Stimulated activated naive CD8-positive, alpha-beta T cell treated with anti-CD3 and anti-CD28 coated beads, Interleukin-15, amount 100 ng/mL, for 72 hours (primary cell): ENCODE measurements around the gene BLID.

Source experiments
- ATAC-seq: fragments of 150-1000 bp; cut with Tn5 transposase; 2 replicates; pipeline ENCODE4 v1.10.0; 2021; ENCODE audit warnings: mild to moderate bottlenecking, moderate library complexity
- DNase-seq, 2 donors: peaks; one replicate each; pipeline ENCODE4 v3.0.0; 2021 to 2022
- H3K27ac Mint-ChIP-seq, 2 donors: one replicate each; pipeline ENCODE4 v1.8.0; 2022; ENCODE audit warnings: mild to moderate bottlenecking in 2 of 2, mixed read lengths in 2 of 2, moderate library complexity in 2 of 2
- H3K27me3 Mint-ChIP-seq: one replicate; pipeline ENCODE4 v1.8.0; 2022; ENCODE audit warnings: mixed read lengths
- H3K4me1 Mint-ChIP-seq: one replicate; pipeline ENCODE4 v1.8.0; 2022; ENCODE audit warnings: mild to moderate bottlenecking, mixed read lengths
- H3K4me3 Mint-ChIP-seq, 2 donors: one replicate each; pipeline ENCODE4 v1.8.0; 2022; ENCODE audit warnings: mild to moderate bottlenecking in 2 of 2, mixed read lengths in 2 of 2, moderate library complexity in 1 of 2
- H3K9me3 Mint-ChIP-seq, 2 donors: one replicate each; pipeline ENCODE4 v1.8.0; 2022; ENCODE audit warnings: mixed read lengths in 2 of 2

Gene BLID

DNA sequence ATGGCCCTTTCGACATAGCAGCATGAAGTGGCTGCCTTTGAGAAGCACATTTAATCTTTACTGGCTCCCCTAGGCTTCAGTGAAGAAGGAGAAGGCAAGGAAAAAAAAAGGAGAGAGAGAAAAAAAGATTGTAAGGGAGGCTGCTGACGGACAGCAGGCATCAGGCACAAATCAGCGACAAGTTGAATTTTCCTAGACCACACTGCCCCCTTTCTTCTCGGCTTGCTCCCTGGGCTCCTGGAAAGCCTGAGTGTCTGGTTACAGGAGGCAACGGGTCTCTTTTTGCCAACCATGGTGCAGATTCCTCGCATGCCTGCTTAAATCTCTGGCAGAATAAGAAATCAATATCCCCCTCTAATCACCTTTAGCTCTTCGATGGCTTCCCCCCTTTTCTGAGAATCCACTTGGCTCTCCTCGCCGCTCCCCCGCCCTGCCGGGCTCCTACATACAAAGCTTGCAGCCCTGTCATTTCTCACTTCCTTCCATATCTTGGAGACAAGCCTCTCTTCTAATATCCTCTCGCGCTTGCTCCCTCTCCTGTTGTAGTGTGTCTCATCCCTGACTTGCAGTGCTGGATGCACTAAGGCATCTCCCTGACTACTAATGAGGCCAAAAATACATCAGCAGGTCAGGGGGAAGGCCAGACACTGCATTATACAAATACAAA is 14.3 kb downstream of the BLID start:
- ATAC-seq, result no peak

DNA sequence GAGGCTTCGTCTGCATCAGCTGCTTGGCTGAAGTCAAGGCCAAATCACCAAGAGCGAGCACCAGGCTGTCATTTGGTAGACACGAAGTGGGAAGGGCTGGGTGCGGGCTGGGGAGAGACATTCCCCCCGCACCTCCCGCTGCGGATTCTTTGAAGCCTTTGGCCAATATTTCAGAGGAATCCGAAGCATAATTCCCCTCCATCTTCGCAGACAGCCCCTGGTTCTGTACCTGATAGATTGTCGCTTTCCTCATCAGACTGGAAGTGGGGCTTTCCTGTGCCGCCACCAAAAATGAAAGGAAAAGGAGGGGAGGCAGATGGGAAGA is 15.3 kb downstream of the BLID start:
- Mint-ChIP-seq H3K27me3 (peaks cover 33% of the 10 kb centered on the region), H3K4me1 (peaks cover 13% of the 10 kb centered on the region), H3K9me3 (no peaks in the 10 kb centered on the region), H3K27ac (no peak overlapping the region), H3K4me3 (peak overlapping the region; percentile 21 to 52)
- ATAC-seq, result peak; percentile 18
- no peak for DNase-seq

More for the DNA sequence above, 14.3 kb downstream of the BLID start:
- peaks cover 13% of the 10 kb centered on the region for H3K4me1 Mint-ChIP-seq
- no peak overlapping the region for H3K4me3 Mint-ChIP-seq
- no peaks in the 10 kb centered on the region for H3K9me3 Mint-ChIP-seq
- H3K27me3 Mint-ChIP-seq, result peaks cover 30% of the 10 kb centered on the region
- no peak overlapping the region for H3K27ac Mint-ChIP-seq
- no peak for DNase-seq

- peaks cover 28% of the 10 kb centered on the region for H3K27me3 Mint-ChIP-seq
- H3K4me1 Mint-ChIP-seq, result peaks cover 13% of the 10 kb centered on the region
- H3K27ac Mint-ChIP-seq, result no peak overlapping the region
- no peak for DNase-seq
- H3K4me3 Mint-ChIP-seq, result peak overlapping the region; percentile 34 to 52
- peak; percentile 48 for ATAC-seq
- no peaks in the 10 kb centered on the region for H3K9me3 Mint-ChIP-seq
These were observed 15.8 kb downstream of the BLID start for GRCh38 chr11:122100037-122100755.

GRCh38 chr11:122099374-122100036 is 16.5 kb downstream of the BLID start:
- H3K4me1 Mint-ChIP-seq, result peaks cover 13% of the 10 kb centered on the region
- no peak for DNase-seq
- H3K27ac Mint-ChIP-seq, result no peak overlapping the region
- no peaks in the 10 kb centered on the region for H3K9me3 Mint-ChIP-seq
- ATAC-seq, result no peak
- H3K27me3 Mint-ChIP-seq, result peaks cover 23% of the 10 kb centered on the region
- peak overlapping the region in 1 of 2 donors; percentile 50 for H3K4me3 Mint-ChIP-seq

DNA sequence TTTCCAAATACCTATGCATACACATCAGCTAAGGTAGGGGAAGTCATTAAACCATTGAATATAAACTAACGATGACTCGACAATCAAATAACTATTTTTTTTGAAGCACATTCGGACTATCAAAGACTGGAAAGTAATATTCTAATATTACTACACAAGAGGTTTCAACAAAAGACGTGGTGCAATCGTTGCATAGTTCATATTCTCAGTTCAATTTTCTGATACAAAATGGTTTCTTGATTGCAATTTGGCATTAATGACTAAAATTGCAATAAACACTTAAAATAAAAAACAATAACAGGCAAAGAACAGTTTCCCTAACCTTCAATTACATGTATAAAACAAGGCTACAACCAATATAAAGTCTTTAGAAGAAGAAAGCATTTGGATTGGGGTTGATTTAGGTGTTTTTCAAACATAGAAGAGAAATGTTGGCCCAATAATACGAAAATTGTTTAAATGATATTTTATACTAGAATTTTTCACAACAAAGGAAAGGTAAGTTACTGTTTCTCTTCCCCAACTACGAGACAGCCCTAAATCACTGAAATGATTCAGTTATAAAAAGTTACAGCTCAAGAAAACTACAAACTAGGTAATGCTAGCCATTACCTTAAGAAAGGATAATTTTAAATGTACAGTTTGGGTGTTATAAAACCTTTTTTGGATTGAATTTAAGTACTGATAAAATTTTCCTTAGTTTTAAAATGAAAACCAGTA is 17.6 kb downstream of the BLID start:
- Mint-ChIP-seq H3K4me3 (no peak overlapping the region), H3K4me1 (peaks cover 13% of the 10 kb centered on the region), H3K27ac (no peak overlapping the region), H3K27me3 (peaks cover 19% of the 10 kb centered on the region), H3K9me3 (no peaks in the 10 kb centered on the region)
- DNase-seq (no peak), ATAC-seq (no peak)

DNA sequence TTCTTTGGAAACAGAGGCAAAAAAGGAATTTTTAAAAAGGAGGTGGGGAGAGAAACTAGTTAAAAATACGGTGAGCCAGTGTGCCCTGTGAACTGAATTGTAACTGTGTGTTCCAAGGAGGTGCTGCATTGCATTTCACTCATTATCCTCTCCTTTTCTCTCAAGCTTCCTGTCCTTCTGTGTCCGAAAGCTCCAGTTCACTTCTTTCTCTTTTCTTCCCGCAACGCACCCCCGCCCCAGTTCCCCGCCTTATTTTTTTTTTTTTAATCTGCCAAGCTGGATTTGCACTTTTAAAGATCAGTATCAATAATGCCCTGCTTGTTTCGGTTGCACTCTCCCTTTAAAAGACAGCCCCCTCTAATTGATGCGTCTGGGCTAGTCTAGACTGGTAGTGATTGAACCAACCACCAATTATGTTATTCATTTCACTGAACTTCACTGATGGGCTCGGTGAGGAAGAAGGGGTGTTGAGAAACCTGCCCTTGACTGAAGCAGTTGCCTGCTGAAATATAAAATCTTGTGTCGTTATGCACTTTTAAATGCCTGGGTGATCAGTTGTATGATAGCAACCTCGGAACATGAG is 18.5 kb downstream of the BLID start:
- Mint-ChIP-seq H3K9me3 (no peaks in the 10 kb centered on the region), H3K4me1 (peaks cover 13% of the 10 kb centered on the region), H3K4me3 (no peak overlapping the region), H3K27ac (no peak overlapping the region), H3K27me3 (peaks cover 19% of the 10 kb centered on the region)
- DNase-seq (no peak), ATAC-seq (no peak)

DNA sequence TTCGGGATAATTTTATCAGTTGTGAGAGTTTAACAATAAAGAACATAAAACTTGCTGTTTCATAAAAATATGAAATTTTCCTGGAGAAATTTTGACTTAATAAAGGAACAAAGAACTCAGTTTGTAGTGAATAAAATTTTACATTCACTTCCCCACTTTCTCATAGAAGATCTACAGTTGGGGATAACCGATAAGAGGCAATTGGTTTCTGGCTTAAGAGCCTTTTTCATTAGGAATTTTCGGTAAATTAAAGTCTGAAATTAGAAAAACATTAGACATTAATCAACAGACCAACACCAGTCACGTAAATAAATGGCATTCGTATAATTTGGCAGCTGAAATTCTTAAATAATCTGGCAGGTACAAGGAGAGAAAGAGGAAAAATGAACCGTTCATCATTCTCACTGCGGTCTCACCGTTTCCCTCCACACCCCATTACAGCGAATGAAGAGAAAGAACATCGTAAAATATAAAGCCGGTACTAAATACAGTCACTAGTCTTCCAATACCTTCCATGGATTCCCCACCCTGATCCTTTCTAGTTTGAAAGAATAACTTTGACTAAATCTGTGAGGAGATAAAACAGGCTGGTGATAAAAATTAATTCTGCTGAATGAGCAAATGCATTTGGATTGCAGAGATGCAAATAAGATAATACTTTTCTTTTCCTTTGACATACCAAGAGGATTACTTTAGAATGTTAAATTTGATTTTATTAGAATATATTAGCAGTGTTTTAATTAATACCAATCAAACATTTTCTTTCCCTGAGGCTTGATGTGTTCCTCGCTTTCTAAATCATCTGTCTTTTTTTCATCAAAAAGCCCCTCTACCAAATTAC is 19.5 kb downstream of the BLID start:
- peaks cover 27% of the 10 kb centered on the region for H3K27me3 Mint-ChIP-seq
- peaks cover 13% of the 10 kb centered on the region for H3K4me1 Mint-ChIP-seq
- no peaks in the 10 kb centered on the region for H3K9me3 Mint-ChIP-seq
- no peak overlapping the region for H3K27ac Mint-ChIP-seq
- ATAC-seq (no peak), DNase-seq (no peak)
- H3K4me3 Mint-ChIP-seq, result no peak overlapping the region

DNA sequence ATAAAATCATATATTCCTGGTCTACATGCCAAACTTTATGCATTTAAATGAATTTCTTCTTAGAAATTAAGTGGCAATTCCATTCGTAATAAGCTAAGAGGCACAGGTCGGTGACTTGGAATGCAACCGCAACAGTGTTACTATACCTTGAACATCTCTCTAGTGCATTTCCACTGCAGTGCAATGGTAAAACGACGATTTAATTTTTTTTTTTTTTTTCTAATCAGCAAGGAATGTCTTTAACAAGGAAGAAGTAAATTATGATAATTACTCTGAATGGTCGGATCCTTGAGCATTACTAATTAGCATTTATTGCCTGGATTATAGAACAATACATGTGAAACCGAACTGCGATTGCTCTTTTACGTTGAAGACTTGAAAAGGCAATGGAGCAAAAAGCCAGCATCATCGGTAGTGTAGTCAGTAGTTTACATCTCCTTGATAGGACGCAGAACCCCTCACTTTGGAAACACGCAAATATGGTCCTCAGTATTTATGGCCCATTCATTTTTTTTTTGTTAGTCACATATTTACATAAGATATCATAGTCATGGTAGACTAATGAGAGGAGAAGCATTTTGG is 20.2 kb downstream of the BLID start:
- H3K9me3 Mint-ChIP-seq, result no peaks in the 10 kb centered on the region
- DNase-seq (no peak), ATAC-seq (no peak)
- H3K27ac Mint-ChIP-seq, result no peak overlapping the region
- no peak overlapping the region for H3K4me3 Mint-ChIP-seq
- peaks cover 9% of the 10 kb centered on the region for H3K4me1 Mint-ChIP-seq
- peaks cover 27% of the 10 kb centered on the region for H3K27me3 Mint-ChIP-seq

GRCh38 chr11:122094836-122095235 is 21.2 kb downstream of the BLID start:
- DNase-seq (no peak), ATAC-seq (no peak)
- no peaks in the 10 kb centered on the region for H3K9me3 Mint-ChIP-seq
- H3K27me3 Mint-ChIP-seq, result peaks cover 27% of the 10 kb centered on the region
- H3K27ac Mint-ChIP-seq, result no peak overlapping the region
- no peak overlapping the region for H3K4me3 Mint-ChIP-seq
- peaks cover 1% of the 10 kb centered on the region for H3K4me1 Mint-ChIP-seq

- H3K4me1 Mint-ChIP-seq, result no peaks in the 10 kb centered on the region
- ATAC-seq, result no peak
These were observed 22.2 kb downstream of the BLID start for GRCh38 chr11:122093731-122094275.

GRCh38 chr11:122091835-122092234 is 24.2 kb downstream of the BLID start:
- Mint-ChIP-seq H3K4me3 (no peak overlapping the region), H3K9me3 (no peaks in the 10 kb centered on the region), H3K27ac (no peak overlapping the region), H3K27me3 (peaks cover 24% of the 10 kb centered on the region), H3K4me1 (no peaks in the 10 kb centered on the region)
- DNase-seq, result no peak
- ATAC-seq, result no peak

More at GRCh38 chr11:122093731-122094275, 22.2 kb downstream of the BLID start:
- Mint-ChIP-seq H3K27ac (no peak overlapping the region), H3K27me3 (peaks cover 27% of the 10 kb centered on the region), H3K4me3 (no peak overlapping the region), H3K9me3 (no peaks in the 10 kb centered on the region)
- DNase-seq, result no peak

DNA sequence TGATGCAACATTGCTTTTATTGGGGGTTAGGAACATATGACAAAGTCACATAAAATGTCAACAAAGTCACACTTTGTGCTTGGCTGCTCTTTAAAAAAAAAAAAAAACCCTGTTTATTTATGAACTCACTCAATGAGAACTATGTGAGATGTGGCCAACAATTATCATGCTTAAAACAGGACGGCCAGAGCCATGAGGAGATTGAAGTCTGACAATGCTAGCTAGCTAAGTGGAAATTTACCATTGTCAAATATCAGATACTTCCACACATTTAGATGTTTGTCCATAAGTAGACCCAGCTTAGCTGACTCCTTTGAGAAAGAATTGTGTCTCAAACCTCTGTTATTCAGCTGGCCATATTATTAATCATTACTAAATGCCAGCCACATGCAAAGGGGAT is 26.9 kb downstream of the BLID start:
- no peaks in the 10 kb centered on the region for H3K4me1 Mint-ChIP-seq
- H3K27me3 Mint-ChIP-seq, result peaks cover 17% of the 10 kb centered on the region
- no peak overlapping the region for H3K27ac Mint-ChIP-seq
- no peaks in the 10 kb centered on the region for H3K9me3 Mint-ChIP-seq
- no peak for ATAC-seq
- no peak overlapping the region for H3K4me3 Mint-ChIP-seq
- DNase-seq, result no peak

- Mint-ChIP-seq H3K27me3 (peaks cover 8% of the 10 kb centered on the region), H3K4me3 (no peak overlapping the region), H3K9me3 (no peaks in the 10 kb centered on the region), H3K27ac (no peak overlapping the region), H3K4me1 (no peaks in the 10 kb centered on the region)
- no peak for ATAC-seq
- DNase-seq, result no peak
These were observed 30.3 kb downstream of the BLID start for GRCh38 chr11:122085712-122086111.

DNA sequence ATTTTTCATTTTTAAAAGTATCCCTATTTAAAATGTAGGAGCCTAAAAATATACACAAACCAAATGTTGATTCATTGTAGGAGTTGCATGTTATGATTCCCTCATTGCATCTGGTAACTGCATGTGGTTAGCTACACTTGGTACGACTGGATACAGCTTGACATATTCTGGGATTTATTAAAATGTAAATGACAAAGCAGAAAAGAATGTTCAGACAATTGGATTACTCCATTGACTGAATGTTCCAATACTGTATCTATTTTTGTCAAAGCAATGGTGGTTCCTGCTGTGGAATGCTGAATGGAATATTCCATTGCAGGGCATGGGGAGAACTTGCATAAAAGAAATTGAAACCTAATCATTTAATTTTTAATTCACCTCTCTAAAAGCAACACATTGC is 30.8 kb downstream of the BLID start:
- no peak overlapping the region for H3K27ac Mint-ChIP-seq
- peaks cover 8% of the 10 kb centered on the region for H3K27me3 Mint-ChIP-seq
- DNase-seq, result no peak
- H3K4me3 Mint-ChIP-seq, result no peak overlapping the region
- H3K9me3 Mint-ChIP-seq, result no peaks in the 10 kb centered on the region
- H3K4me1 Mint-ChIP-seq, result no peaks in the 10 kb centered on the region
- no peak for ATAC-seq
